Measurements from ENCODE around the gene MYL12A. TPM values are rescaled to one million over a fixed set of nuclear protein-coding genes. Genes with fewer than 3 reads are reported as not detected.
"Not testable (repeated sequence)": the region's sequence is repeated elsewhere in the genome, so short reads cannot be mapped to it uniquely, and the experiment has no call there.

MYL12A gene
- total RNA-seq (ENCODE audit: unreplicated experiment): 430 TPM
- long read RNA-seq, transcript MYL12A-207 (4 exons, 947 nt): minor isoform, 10 of 394 reads
- long read RNA-seq, transcript MYL12A-201 (4 exons, 1,229 nt): major isoform, 362 of 394 reads
- long read RNA-seq, partial matches to known transcripts: 17 of 394 reads
- long read RNA-seq, other reads (novel, unspliced or antisense): 3 of 394 reads

GRCh38 chr18:3247240-3248061 is at the start of gene MYL12A:
Gene MYL12A (plus strand): TSS chr18:3247801. CDS start chr18:3253248, 5,447 bp downstream.
- TF ChIP-seq CTCF (IDR thresholded peaks at IDR 0.05; ENCODE audit: unreplicated experiment): no peak
- H3K27me3 Mint-ChIP-seq (ENCODE audit: unreplicated experiment): peaks cover 15% of the 10 kb centered on the region
- H3K27ac Mint-ChIP-seq (ENCODE audit: unreplicated experiment): peak within 1 kb of the TSS; percentile 99
- DNase-seq (ENCODE audit: low spot score): peak; percentile 99
- H3K4me3 Mint-ChIP-seq (ENCODE audit: unreplicated experiment): peak within 1 kb of the TSS; percentile 98
- H3K4me1 Mint-ChIP-seq (ENCODE audit: unreplicated experiment): peaks cover 33% of the 10 kb centered on the region
- no peaks in the 10 kb centered on the region for H3K9me3 Mint-ChIP-seq (ENCODE audit: unreplicated experiment)
- peaks cover 9% of the 10 kb centered on the region for H3K36me3 Mint-ChIP-seq (ENCODE audit: low read depth, unreplicated experiment)

GRCh38 chr18:3198260-3198860 is 49.2 kb upstream of the MYL12A start:
- not testable (repeated sequence) for H3K27me3 Mint-ChIP-seq (ENCODE audit: unreplicated experiment); H3K36me3 Mint-ChIP-seq (ENCODE audit: low read depth, unreplicated experiment); H3K27ac Mint-ChIP-seq (ENCODE audit: unreplicated experiment); H3K9me3 Mint-ChIP-seq (ENCODE audit: unreplicated experiment); H3K4me3 Mint-ChIP-seq (ENCODE audit: unreplicated experiment); DNase-seq (ENCODE audit: low spot score); H3K4me1 Mint-ChIP-seq (ENCODE audit: unreplicated experiment)

GRCh38 chr18:3199942-3200645 is 47.5 kb upstream of the MYL12A start:
- H3K36me3 Mint-ChIP-seq (ENCODE audit: low read depth, unreplicated experiment): no peaks in the 10 kb centered on the region
- TF ChIP-seq CTCF (IDR thresholded peaks at IDR 0.05; ENCODE audit: unreplicated experiment): no peak
- no peaks in the 10 kb centered on the region for H3K9me3 Mint-ChIP-seq (ENCODE audit: unreplicated experiment)
- no peak overlapping the region for H3K27ac Mint-ChIP-seq (ENCODE audit: unreplicated experiment)
- H3K27me3 Mint-ChIP-seq (ENCODE audit: unreplicated experiment): peaks cover 1% of the 10 kb centered on the region
- DNase-seq (ENCODE audit: low spot score): no peak
- no peaks in the 10 kb centered on the region for H3K4me1 Mint-ChIP-seq (ENCODE audit: unreplicated experiment)
- no peak overlapping the region for H3K4me3 Mint-ChIP-seq (ENCODE audit: unreplicated experiment)

GRCh38 chr18:3205239-3205638 is 42.4 kb upstream of the MYL12A start:
- no peak for DNase-seq (ENCODE audit: low spot score)
- H3K4me1 Mint-ChIP-seq (ENCODE audit: unreplicated experiment): no peaks in the 10 kb centered on the region
- no peak overlapping the region for H3K27ac Mint-ChIP-seq (ENCODE audit: unreplicated experiment)
- no peak overlapping the region for H3K4me3 Mint-ChIP-seq (ENCODE audit: unreplicated experiment)
- no peak for TF ChIP-seq CTCF (IDR thresholded peaks at IDR 0.05; ENCODE audit: unreplicated experiment)
- no peaks in the 10 kb centered on the region for H3K36me3 Mint-ChIP-seq (ENCODE audit: low read depth, unreplicated experiment)
- no peaks in the 10 kb centered on the region for H3K9me3 Mint-ChIP-seq (ENCODE audit: unreplicated experiment)
- no peaks in the 10 kb centered on the region for H3K27me3 Mint-ChIP-seq (ENCODE audit: unreplicated experiment)

GRCh38 chr18:3207565-3207964 is 40.0 kb upstream of the MYL12A start:
- Mint-ChIP-seq H3K36me3 (ENCODE audit: low read depth, unreplicated experiment) (no peaks in the 10 kb centered on the region), H3K27me3 (ENCODE audit: unreplicated experiment) (no peaks in the 10 kb centered on the region), H3K27ac (ENCODE audit: unreplicated experiment) (no peak overlapping the region), H3K4me3 (ENCODE audit: unreplicated experiment) (no peak overlapping the region), H3K9me3 (ENCODE audit: unreplicated experiment) (no peaks in the 10 kb centered on the region), H3K4me1 (ENCODE audit: unreplicated experiment) (no peaks in the 10 kb centered on the region)
- no peak for DNase-seq (ENCODE audit: low spot score)
- no peak for TF ChIP-seq CTCF (IDR thresholded peaks at IDR 0.05; ENCODE audit: unreplicated experiment)
